Esophagus squamous epithelium (tissue), 5 donors: ENCODE measurements around the gene NUDT22. TPM values are rescaled to one million over a fixed set of nuclear protein-coding genes. Genes with fewer than 3 reads are reported as not detected.

Source experiments
- DNase-seq: peaks from one replicate; lab custom pipeline; 2025; lab: John Stamatoyannopoulos, UW
- H3K27ac ChIP-seq, 4 donors: fragments of 200-600 bp; sonication (generic); one replicate each; pipeline ENCODE4 v1.5.1; 2016 to 2019; ENCODE audit warnings: mild to moderate bottlenecking in 1 of 4
- H3K27me3 ChIP-seq, 4 donors: fragments of 200-600 bp; sonication (generic); 1 replicate in 3 of 4; 2 replicates in 1 of 4; pipeline versions ENCODE4 v1.5.1 to v1.6.0; 2017 to 2021; ENCODE audit warnings: antibody characterized with exemption in 1 of 4
- H3K36me3 ChIP-seq, 3 donors: fragments of 200-600 bp; sonication (generic); one replicate each; pipeline ENCODE4 v1.5.1; 2016 to 2019
- H3K4me1 ChIP-seq, 3 donors: fragments of 200-600 bp; sonication (generic); one replicate each; pipeline ENCODE4 v1.5.1; 2017 to 2019
- H3K4me3 ChIP-seq, 4 donors: fragments of 200-600 bp; sonication (generic); 1 replicate in 3 of 4; 2 replicates in 1 of 4; pipeline ENCODE4 v1.5.1; 2016 to 2019; ENCODE audit warnings: mild to moderate bottlenecking in 2 of 4, moderate library complexity in 1 of 4
- H3K9me3 ChIP-seq, 3 donors: fragments of 200-600 bp; sonication (generic); one replicate each; pipeline ENCODE4 v1.5.1; 2016 to 2019
- CTCF ChIP-seq, 6 experiments: fragments of 450-650 bp in 4 of 6; fragments of 200-600 bp in 2 of 6; sonication (generic) in 2 of 6; IDR thresholded peaks; one replicate each; pipeline ENCODE4 v1.5.1; 2016 to 2019; ENCODE audit warnings: antibody characterized with exemption in 6 of 6, mild to moderate bottlenecking in 4 of 6, moderate library complexity in 4 of 6
- POLR2A ChIP-seq, 4 donors: fragments of 450-650 bp; IDR thresholded peaks; one replicate each; pipeline ENCODE4 v1.6.1; 2017; ENCODE audit warnings: antibody characterized with exemption in 4 of 4, mild to moderate bottlenecking in 4 of 4, moderate library complexity in 3 of 4
- WGBS, 2 donors: methylation state at CpG; one replicate each; pipeline ENCODE4 v1.1.5; 2018; 5-methylcytosine and 5-hydroxymethylcytosine counted together
- intact Hi-C: fragments of 100-400 bp; cut with DNase I; formaldehyde crosslinking; loops from one replicate; pipeline ENCODE4 v1.15.0; 2022
- total RNA-seq, 4 donors: library from RNA; depleted of rRNA; stranded (reverse); fragments of >200 nt; gene quantifications; one replicate each; pipeline ENCODE4 v1.1.0, GENCODE V29; 2016
- donor health status: DM: yes; HTN: yes; CAD: no.

NUDT22 gene
- total RNA-seq, 4 donors from 2014 or later = 44.0 to 60.1 (median 50.7) TPM

GRCh38 chr11:64278576-64279190, 52.6 kb downstream of the NUDT22 start:
- Histone ChIP-seq H3K36me3 (peaks cover 4 to 72% (median 9%) of the 10 kb centered on the region in 3 donors), H3K27ac (no peak overlapping the region), H3K4me1 (peaks cover 17 to 58% (median 20%) of the 10 kb centered on the region in 3 donors), H3K4me3 (no peak overlapping the region), H3K27me3 (no peaks in the 10 kb centered on the region), H3K9me3 (no peaks in the 10 kb centered on the region)
- 88 to 97% methylated on average over 4 to 5 of the region's 8 CpGs for WGBS, 2 donors
- no peak for DNase-seq
- intact Hi-C loops = no loop called here
- TF ChIP-seq CTCF (IDR thresholded peaks at IDR 0.05) (no peak), POLR2A (IDR thresholded peaks at IDR 0.05) (no peak)

Other genes starting within 250 kb of the NUDT22 start
- 10 to 100 TPM; 82.0 to 97.3 (median 89.7) TPM for gene OTUB1, start 239.8 kb upstream of the NUDT22 start, total RNA-seq
- gene FLRT1, start 190.3 kb upstream of the NUDT22 start, total RNA-seq = under 1 TPM in 3 of 4 donors, not detected in 1; 0.06 to 0.19 (median 0.08) TPM
- 10 to 100 TPM; 10.4 to 31.5 (median 19.5) TPM for gene MACROD1, start 60.2 kb upstream of the NUDT22 start, total RNA-seq
- gene STIP1, start 40.1 kb upstream of the NUDT22 start, total RNA-seq = 100 to 1,000 TPM in 2 of 4 donors, 10 to 100 TPM in 2; 81.6 to 116 (median 104) TPM
- gene FERMT3, start 19.6 kb upstream of the NUDT22 start, total RNA-seq = 10 to 100 TPM in 2 of 4 donors, 1 to 10 TPM in 2; 3.8 to 16.9 (median 10.6) TPM
- gene TRPT1, start 88 bp upstream of the NUDT22 start, total RNA-seq = 10 to 100 TPM; 23.9 to 68.7 (median 45.8) TPM
- 10 to 100 TPM in 3 of 4 donors, 1 to 10 TPM in 1; 8.9 to 27.1 (median 16.8) TPM for gene DNAJC4, start 4.3 kb downstream of the NUDT22 start, total RNA-seq
- gene VEGFB, start 8.3 kb downstream of the NUDT22 start, total RNA-seq = 10 to 100 TPM; 18.0 to 50.5 (median 30.9) TPM
- gene FKBP2, start 14.8 kb downstream of the NUDT22 start, total RNA-seq = 10 to 100 TPM; 50.7 to 89.6 (median 56.0) TPM
- 100 to 1,000 TPM; 137 to 279 (median 203) TPM for gene PPP1R14B, start 20.7 kb downstream of the NUDT22 start, total RNA-seq
- 10 to 100 TPM; 29.8 to 54.5 (median 42.4) TPM for gene PLCB3, start 25.3 kb downstream of the NUDT22 start, total RNA-seq
- 10 to 100 TPM; 49.4 to 86.5 (median 72.9) TPM for gene BAD, start 58.4 kb downstream of the NUDT22 start, total RNA-seq
- 10 to 100 TPM; 17.5 to 19.9 (median 19.2) TPM for gene GPR137, start 59.6 kb downstream of the NUDT22 start, total RNA-seq
- gene KCNK4, start 65.0 kb downstream of the NUDT22 start, total RNA-seq = not detected
- not detected for gene CATSPERZ, start 74.1 kb downstream of the NUDT22 start, total RNA-seq
- gene ESRRA, start 79.2 kb downstream of the NUDT22 start, total RNA-seq = 100 to 1,000 TPM in 2 of 4 donors, 10 to 100 TPM in 2; 81.9 to 131 (median 99.7) TPM
- gene TRMT112, start 91.3 kb downstream of the NUDT22 start, total RNA-seq = 100 to 1,000 TPM; 202 to 248 (median 211) TPM
- gene PRDX5, start 91.8 kb downstream of the NUDT22 start, total RNA-seq = 100 to 1,000 TPM; 309 to 602 (median 476) TPM
- 10 to 100 TPM in 3 of 4 donors, 1 to 10 TPM in 1; 7.4 to 14.9 (median 13.7) TPM for gene CCDC88B, start 113.9 kb downstream of the NUDT22 start, total RNA-seq
- gene RPS6KA4, start 132.9 kb downstream of the NUDT22 start, total RNA-seq = 10 to 100 TPM; 28.6 to 69.8 (median 55.0) TPM